ENCODE measurements around the gene RXYLT1.

- no peak for TF ChIP-seq POLR2A (IDR thresholded peaks at IDR 0.05; ENCODE audit: extremely low read depth, insufficient read length)
- TF ChIP-seq, protein P1, sequence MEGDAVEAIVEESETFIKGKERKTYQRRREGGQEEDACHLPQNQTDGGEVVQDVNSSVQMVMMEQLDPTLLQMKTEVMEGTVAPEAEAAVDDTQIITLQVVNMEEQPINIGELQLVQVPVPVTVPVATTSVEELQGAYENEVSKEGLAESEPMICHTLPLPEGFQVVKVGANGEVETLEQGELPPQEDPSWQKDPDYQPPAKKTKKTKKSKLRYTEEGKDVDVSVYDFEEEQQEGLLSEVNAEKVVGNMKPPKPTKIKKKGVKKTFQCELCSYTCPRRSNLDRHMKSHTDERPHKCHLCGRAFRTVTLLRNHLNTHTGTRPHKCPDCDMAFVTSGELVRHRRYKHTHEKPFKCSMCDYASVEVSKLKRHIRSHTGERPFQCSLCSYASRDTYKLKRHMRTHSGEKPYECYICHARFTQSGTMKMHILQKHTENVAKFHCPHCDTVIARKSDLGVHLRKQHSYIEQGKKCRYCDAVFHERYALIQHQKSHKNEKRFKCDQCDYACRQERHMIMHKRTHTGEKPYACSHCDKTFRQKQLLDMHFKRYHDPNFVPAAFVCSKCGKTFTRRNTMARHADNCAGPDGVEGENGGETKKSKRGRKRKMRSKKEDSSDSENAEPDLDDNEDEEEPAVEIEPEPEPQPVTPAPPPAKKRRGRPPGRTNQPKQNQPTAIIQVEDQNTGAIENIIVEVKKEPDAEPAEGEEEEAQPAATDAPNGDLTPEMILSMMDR (IDR thresholded peaks at IDR 0.05; ENCODE audit: low read depth, low read length) = no peak
These were observed 75.6 kb downstream of the RXYLT1 start for GRCh38 chr12:63855299-63855698.

All from NB4 (cell line).